Smooth muscle cell (in vitro differentiated cells): ENCODE results near the gene PDGFA. TPM values are rescaled to one million over a fixed set of nuclear protein-coding genes. Genes with fewer than 3 reads are reported as not detected.

Experiments
- DNase-seq: peaks from one replicate; lab custom pipeline; 2025; ENCODE audit not compliant: unreplicated experiment; lab: John Stamatoyannopoulos, UW
- H2AFZ ChIP-seq: fragments of 200-600 bp; sonication (generic); 2 replicates; pipeline ENCODE4 v1.6.0; 2016; ENCODE audit warnings: antibody characterized with exemption, low read depth, mild to moderate bottlenecking
- H3F3A ChIP-seq: fragments of 200-600 bp; sonication (generic); 2 replicates; pipeline ENCODE4 v1.6.0; 2017; ENCODE audit warnings: antibody characterized with exemption, low read depth
- H3K27ac ChIP-seq: fragments of 200-600 bp; sonication (generic); 2 replicates; pipeline ENCODE4 v1.5.1; 2016; ENCODE audit warnings: low read depth, mild to moderate bottlenecking
- H3K27me3 ChIP-seq: fragments of 200-600 bp; sonication (generic); 2 replicates; pipeline ENCODE4 v1.6.1; 2016; ENCODE audit warnings: low read depth, mild to moderate bottlenecking
- H3K36me3 ChIP-seq: fragments of 200-600 bp; sonication (generic); 2 replicates; pipeline ENCODE4 v1.5.1; 2016; ENCODE audit warnings: low read depth
- H3K4me1 ChIP-seq: fragments of 200-600 bp; sonication (generic); 2 replicates; pipeline ENCODE4 v1.5.1; 2016; ENCODE audit warnings: low read depth
- H3K4me2 ChIP-seq: fragments of 200-600 bp; sonication (generic); 2 replicates; pipeline ENCODE4 v1.6.0; 2016; ENCODE audit warnings: mild to moderate bottlenecking
- H3K4me3 ChIP-seq: fragments of 200-600 bp; sonication (generic); 2 replicates; pipeline ENCODE4 v1.5.1; 2016; ENCODE audit warnings: mild to moderate bottlenecking
- H3K79me2 ChIP-seq: fragments of 200-600 bp; sonication (generic); 2 replicates; pipeline ENCODE4 v1.6.0; 2016; ENCODE audit warnings: low read depth, mild to moderate bottlenecking
- H3K9ac ChIP-seq: fragments of 200-600 bp; sonication (generic); 2 replicates; pipeline ENCODE4 v1.6.0; 2016; ENCODE audit warnings: low read depth
- H3K9me3 ChIP-seq: fragments of 200-600 bp; sonication (generic); replicated peaks from 2 replicates; pipeline ENCODE4 v1.5.1; 2016; ENCODE audit warnings: low read depth
- H4K20me1 ChIP-seq: fragments of 200-600 bp; sonication (generic); 2 replicates; pipeline ENCODE4 v1.6.0; 2016; ENCODE audit warnings: low read depth
- CTCF ChIP-seq: fragments of 200-600 bp; sonication (generic); IDR thresholded peaks from 2 replicates; pipeline ENCODE4 v1.5.1; 2017; ENCODE audit warnings: borderline replicate concordance, mild to moderate bottlenecking, antibody characterized with exemption; ENCODE audit not compliant: insufficient read depth, poor library complexity, severe bottlenecking
- WGBS: methylation state at CpG from one replicate; pipeline ENCODE4 v1.1.7; 2016; ENCODE audit warnings: low lambda C conversion rate; 5-methylcytosine and 5-hydroxymethylcytosine counted together
- polyA plus RNA-seq: library from polyadenylated mRNA; unstranded; fragments of >200 nt; fragmentation: Nextera tagmentation; extraction: Ambion mirVana; gene quantifications from 2 replicates; pipeline ENCODE4 v1.2.1, GENCODE V29; 2016
- total RNA-seq: library from RNA; depleted of rRNA; stranded (reverse); fragments of >200 nt; gene quantifications from 2 replicates; pipeline ENCODE4 v1.2.3, GENCODE V29; 2014

PDGFA gene
- total and polyA plus RNA-seq, 2 experiments from 2014 or later, result 32.0 to 68.1 TPM

GRCh38 chr7:455110-455928 lies 64.3 kb downstream of the PDGFA start:
- Histone ChIP-seq H3K9me3 (no peaks in the 10 kb centered on the region), H3F3A (no peaks in the 10 kb centered on the region), H3K27me3 (no peaks in the 10 kb centered on the region), H2AFZ (no peak overlapping the region), H3K4me2 (peak overlapping the region; percentile 32), H3K4me1 (peaks cover 23% of the 10 kb centered on the region), H3K4me3 (no peak overlapping the region), H3K79me2 (no peaks in the 10 kb centered on the region), H4K20me1 (no peaks in the 10 kb centered on the region), H3K9ac (no peak overlapping the region), H3K36me3 (no peaks in the 10 kb centered on the region), H3K27ac (no peak overlapping the region)
- DNase-seq, result peak; percentile 32
- 75% methylated on average over 31 of the region's 42 CpGs for WGBS
- TF ChIP-seq CTCF, result no peak

GRCh38 chr7:454356-455109 lies 65.1 kb downstream of the PDGFA start:
- Histone ChIP-seq H3K27ac (no peak overlapping the region), H3K4me2 (no peak overlapping the region), H3K4me3 (no peak overlapping the region), H3F3A (no peaks in the 10 kb centered on the region), H3K79me2 (no peaks in the 10 kb centered on the region), H2AFZ (no peak overlapping the region), H3K27me3 (no peaks in the 10 kb centered on the region), H3K9me3 (no peaks in the 10 kb centered on the region), H3K36me3 (no peaks in the 10 kb centered on the region), H3K4me1 (peaks cover 23% of the 10 kb centered on the region), H3K9ac (no peak overlapping the region), H4K20me1 (no peaks in the 10 kb centered on the region)
- TF ChIP-seq CTCF, result no peak
- no peak for DNase-seq
- WGBS, result 96% methylated on average over 40 of the region's 56 CpGs

GRCh38 chr7:453597-454306 lies 65.9 kb downstream of the PDGFA start:
- no peak overlapping the region for H3K9ac ChIP-seq
- H3K36me3 ChIP-seq, result no peaks in the 10 kb centered on the region
- 90% methylated on average over 27 of the region's 27 CpGs for WGBS
- no peaks in the 10 kb centered on the region for H4K20me1 ChIP-seq
- no peaks in the 10 kb centered on the region for H3K27me3 ChIP-seq
- no peak overlapping the region for H3K27ac ChIP-seq
- H3K4me2 ChIP-seq, result no peak overlapping the region
- H2AFZ ChIP-seq, result no peak overlapping the region
- H3K4me1 ChIP-seq, result peaks cover 23% of the 10 kb centered on the region
- H3F3A ChIP-seq, result no peaks in the 10 kb centered on the region
- H3K79me2 ChIP-seq, result no peaks in the 10 kb centered on the region
- H3K4me3 ChIP-seq, result no peak overlapping the region
- TF ChIP-seq CTCF, result no peak
- H3K9me3 ChIP-seq, result no peaks in the 10 kb centered on the region
- no peak for DNase-seq
